Fibroblast of lung (primary cell): ENCODE results near the gene PRC1. TPM values are rescaled to one million over a fixed set of nuclear protein-coding genes. Genes with fewer than 3 reads are reported as not detected.

ENCODE experiments used
- DNase-seq, 2 donors: peaks; one replicate each; pipeline versions ENCODE4 v3.0.0 to v3.0.0-alpha.2; 2010; ENCODE audit warnings: low read depth in 2 of 2
- H2AFZ ChIP-seq: 2 replicates; pipeline ENCODE4 v1.5.1; 2012; ENCODE audit warnings: low read length, control low read depth, inconsistent platforms
- H3K27ac ChIP-seq: 2 replicates; pipeline ENCODE4 v1.5.1; 2011; ENCODE audit warnings: low read length, control low read depth; ENCODE audit not compliant: insufficient read depth
- H3K27me3 ChIP-seq: 2 replicates; pipeline ENCODE4 v1.5.1; 2011; ENCODE audit warnings: mild to moderate bottlenecking, low read length; ENCODE audit not compliant: control insufficient read depth, insufficient read depth
- H3K36me3 ChIP-seq: 2 replicates; pipeline ENCODE4 v1.5.1; 2011; ENCODE audit warnings: low read length; ENCODE audit not compliant: control insufficient read depth, insufficient read depth
- H3K4me1 ChIP-seq: 2 replicates; pipeline ENCODE4 v1.5.1; 2011; ENCODE audit warnings: low read length; ENCODE audit not compliant: control insufficient read depth, insufficient read depth; ENCODE audit errors: extremely low read depth
- H3K4me2 ChIP-seq: 2 replicates; pipeline ENCODE4 v1.5.1; 2011; ENCODE audit warnings: low read length, control low read depth; ENCODE audit not compliant: insufficient read depth; ENCODE audit errors: extremely low read depth
- H3K4me3 ChIP-seq, 4 experiments: fragments of 200-600 bp in 1 of 4; sonication (generic) in 1 of 4; replicated peaks in 1 of 4; 2 replicates each; pipeline ENCODE4 v1.5.1; 2011 to 2016; ENCODE audit warnings: low read length in 4 of 4, low read depth in 3 of 4, mild to moderate bottlenecking in 3 of 4, control low read depth in 2 of 4, inconsistent platforms in 1 of 4, mixed read lengths in 1 of 4; ENCODE audit not compliant: insufficient read depth in 1 of 4; ENCODE audit errors: control extremely low read depth in 1 of 4
- H3K79me2 ChIP-seq: 2 replicates; pipeline ENCODE4 v1.5.1; 2012; ENCODE audit warnings: mild to moderate bottlenecking, low read length, inconsistent platforms; ENCODE audit not compliant: control insufficient read depth, insufficient read depth
- H3K9ac ChIP-seq: 2 replicates; pipeline ENCODE4 v1.5.1; 2011; ENCODE audit warnings: mild to moderate bottlenecking, low read length, control low read depth; ENCODE audit not compliant: insufficient read depth
- H3K9me3 ChIP-seq: 2 replicates; pipeline ENCODE4 v1.5.1; 2012; ENCODE audit warnings: low read depth, low read length; ENCODE audit not compliant: control insufficient read depth, insufficient read depth
- H4K20me1 ChIP-seq: 2 replicates; pipeline ENCODE4 v1.5.1; 2011; ENCODE audit warnings: low read length; ENCODE audit not compliant: control insufficient read depth, insufficient read depth; ENCODE audit errors: extremely low read depth
- CTCF ChIP-seq, 2 donors: IDR thresholded peaks in 1 of 2; conservative IDR thresholded peaks in 1 of 2; 1 replicate in 1 of 2; 2 replicates in 1 of 2; pipeline ENCODE4 v1.5.1; 2011 to 2012; ENCODE audit warnings: low read length in 2 of 2, control low read depth in 1 of 2, inconsistent platforms in 1 of 2, low read depth in 1 of 2, mild to moderate bottlenecking in 1 of 2
- EZH2 ChIP-seq: IDR thresholded peaks from 2 replicates; pipeline ENCODE4 v1.5.1; 2012; ENCODE audit warnings: low read length, control low read depth, mild to moderate bottlenecking; ENCODE audit errors: missing control alignments
- polyA minus RNA-seq: library from RNA; depleted of rRNA, polyadenylated mRNA; stranded (reverse); fragments of >200 nt; gene quantifications from 2 replicates; pipeline ENCODE4 v1.2.3, GENCODE V29; 2011; ENCODE audit warnings: low replicate concordance
- polyA plus RNA-seq, 2 donors: library from polyadenylated mRNA; depleted of rRNA in 1 of 2; stranded (reverse) in 1 of 2; unstranded in 1 of 2; fragments of >200 nt; gene quantifications; 2 replicates each; pipeline ENCODE4 v1.2.1, GENCODE V29; 2011 to 2012; ENCODE audit warnings: missing spikeins in 1 of 2
- total RNA-seq: library from RNA; depleted of rRNA; stranded (reverse); fragments of >200 nt; gene quantifications from 2 replicates; pipeline ENCODE4 v1.2.1, GENCODE V29; 2014

Gene PRC1
- total RNA-seq (9.2 and 57.8 TPM in 2 replicates), polyA plus RNA-seq (60.5 and 239 TPM in 2 replicates), polyA minus RNA-seq (68.0 and 418 TPM in 2 replicates)
- polyA plus RNA-seq (2012), result 34.0 and 142 TPM in 2 replicates

GRCh38 chr15:90994417-90995311, at the start of gene PRC1:
PRC1 (minus strand) TSS chr15:90994535; CDS start chr15:90994417, 118 bp downstream.
- no peak for TF ChIP-seq CTCF (conservative IDR thresholded peaks at IDR 0.05 in 1 of 2, IDR thresholded peaks at IDR 0.05 in 1 of 2; ENCODE audit: low read depth in 1 of 2, low read length in 2 of 2)
- no peak for TF ChIP-seq EZH2
- peak; percentile 97 for DNase-seq
- Histone ChIP-seq H2AFZ (peak within 1 kb of the TSS; percentile 95), H3K27me3 (no peaks in the 10 kb centered on the region), H3K27ac (peak within 1 kb of the TSS; percentile 87), H3K36me3 (peaks cover 5% of the 10 kb centered on the region), H4K20me1 (no peaks in the 10 kb centered on the region), H3K4me3 (peak within 1 kb of the TSS; percentile 78 to 97 (median 96)), H3K4me1 (no peaks in the 10 kb centered on the region), H3K9ac (peak within 1 kb of the TSS; percentile 88), H3K4me2 (peak within 1 kb of the TSS; percentile 84), H3K79me2 (peaks cover 44% of the 10 kb centered on the region), H3K9me3 (no peaks in the 10 kb centered on the region)

GRCh38 chr15:91043202-91043874, 49.0 kb upstream of the PRC1 start:
- no peak overlapping the region for H3K4me3 ChIP-seq
- DNase-seq, result no peak
- H3K4me1 ChIP-seq, result no peaks in the 10 kb centered on the region
- no peaks in the 10 kb centered on the region for H3K36me3 ChIP-seq
- H3K9ac ChIP-seq, result no peak overlapping the region
- TF ChIP-seq EZH2 (no peak), CTCF (conservative IDR thresholded peaks at IDR 0.05 in 1 of 2, IDR thresholded peaks at IDR 0.05 in 1 of 2; ENCODE audit: low read depth in 1 of 2, low read length in 2 of 2) (no peak)
- H2AFZ ChIP-seq, result no peak overlapping the region
- no peaks in the 10 kb centered on the region for H3K79me2 ChIP-seq
- H4K20me1 ChIP-seq, result no peaks in the 10 kb centered on the region
- no peaks in the 10 kb centered on the region for H3K9me3 ChIP-seq
- H3K27ac ChIP-seq, result no peak overlapping the region
- no peak overlapping the region for H3K4me2 ChIP-seq
- H3K27me3 ChIP-seq, result no peaks in the 10 kb centered on the region

GRCh38 chr15:91040856-91041255, 46.5 kb upstream of the PRC1 start:
- Histone ChIP-seq H3K27me3 (no peaks in the 10 kb centered on the region), H3K4me2 (no peak overlapping the region), H3K4me3 (no peak overlapping the region), H3K9me3 (no peaks in the 10 kb centered on the region), H2AFZ (no peak overlapping the region), H3K36me3 (no peaks in the 10 kb centered on the region), H3K4me1 (no peaks in the 10 kb centered on the region), H3K27ac (no peak overlapping the region), H3K9ac (no peak overlapping the region), H3K79me2 (no peaks in the 10 kb centered on the region), H4K20me1 (no peaks in the 10 kb centered on the region)
- peak in 1 of 2 donors; percentile 52 for DNase-seq
- TF ChIP-seq CTCF (conservative IDR thresholded peaks at IDR 0.05 in 1 of 2, IDR thresholded peaks at IDR 0.05 in 1 of 2; ENCODE audit: low read depth in 1 of 2, low read length in 2 of 2), result no peak
